Superior temporal gyrus (tissue), 1 donor: ENCODE data around the gene DNAJC8.

Experiments used
- DNase-seq: peaks from one replicate; pipeline ENCODE4 v3.0.0-alpha.2; 2016; ENCODE audit errors: extremely low spot score

Gene DNAJC8, protein sequence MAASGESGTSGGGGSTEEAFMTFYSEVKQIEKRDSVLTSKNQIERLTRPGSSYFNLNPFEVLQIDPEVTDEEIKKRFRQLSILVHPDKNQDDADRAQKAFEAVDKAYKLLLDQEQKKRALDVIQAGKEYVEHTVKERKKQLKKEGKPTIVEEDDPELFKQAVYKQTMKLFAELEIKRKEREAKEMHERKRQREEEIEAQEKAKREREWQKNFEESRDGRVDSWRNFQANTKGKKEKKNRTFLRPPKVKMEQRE

DNA sequence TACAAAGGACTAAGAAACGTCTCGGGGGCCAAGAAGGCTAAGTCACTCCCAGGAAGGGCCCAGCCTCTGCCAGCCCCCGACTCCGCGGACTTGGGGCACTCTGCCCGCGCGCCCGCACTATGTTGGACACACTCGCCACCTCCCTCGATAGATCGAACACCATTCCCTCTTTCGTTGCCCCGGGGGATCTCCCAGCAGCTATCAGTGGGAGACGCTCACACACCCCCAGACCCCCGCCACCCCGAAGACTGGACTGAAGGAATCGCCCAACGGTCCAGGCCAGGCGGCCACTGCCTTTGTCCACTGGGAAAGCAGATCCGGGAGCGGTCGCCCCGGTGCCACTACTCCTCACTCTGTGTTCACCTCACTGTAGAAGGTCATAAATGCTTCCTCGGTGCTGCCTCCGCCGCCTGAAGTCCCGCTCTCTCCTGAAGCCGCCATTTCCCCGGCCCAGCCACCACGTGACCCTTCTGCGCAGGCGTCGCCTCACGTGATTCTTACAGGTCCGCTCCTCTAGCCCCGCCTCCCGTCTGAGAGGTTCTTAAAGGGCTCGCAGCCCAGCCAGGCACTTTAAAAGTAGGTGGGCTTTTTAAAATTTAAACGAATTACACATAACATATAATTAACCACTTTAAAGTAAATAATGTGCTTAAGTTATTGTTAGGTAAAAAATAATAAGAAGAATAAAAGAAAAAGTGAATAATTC is at the start of gene DNAJC8:
Gene DNAJC8 (minus strand): TSS at position 472 of the 706 bp plus-strand sequence. CDS start 31 bp downstream, at position 441.
- peak; percentile 97 for DNase-seq

DNA sequence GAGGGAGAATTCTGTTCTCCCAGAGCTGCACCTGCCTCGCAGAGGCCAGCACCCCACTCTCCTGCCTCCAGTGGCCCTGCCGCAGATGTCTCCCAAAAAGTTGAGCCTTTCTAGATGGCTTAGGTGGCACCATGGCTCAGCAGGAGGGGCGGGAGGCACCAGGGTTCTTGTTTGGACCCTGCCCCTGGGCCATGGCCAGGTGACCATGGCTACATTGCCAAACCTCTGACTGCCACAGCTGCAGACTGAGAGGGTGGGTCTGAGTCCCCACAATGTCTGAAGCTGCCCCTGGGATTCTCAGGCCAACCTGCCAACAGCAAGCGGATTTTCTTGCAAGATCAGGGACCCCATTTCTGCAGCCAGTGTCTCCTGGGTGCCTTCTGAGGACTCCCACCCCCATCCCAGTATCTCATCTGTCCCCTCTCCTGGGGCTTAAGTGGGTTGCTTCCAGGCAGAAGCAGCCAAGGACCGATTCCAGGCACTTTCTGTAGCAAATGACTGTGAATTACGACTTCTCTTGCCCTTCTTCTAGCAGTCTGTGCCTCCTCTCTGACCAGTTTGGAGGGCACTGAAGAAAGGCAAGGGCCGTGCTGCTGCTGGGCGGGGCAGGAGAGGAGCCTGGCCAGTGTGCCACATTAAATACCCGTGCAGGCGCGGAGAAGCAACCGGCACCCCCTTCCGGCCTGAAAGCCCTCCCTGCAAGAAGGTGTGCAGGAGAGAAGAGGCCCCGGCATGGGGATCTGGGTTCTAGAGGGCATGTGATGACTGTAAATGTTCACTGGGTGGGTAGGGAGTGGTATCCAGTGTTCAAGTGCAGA is 49.0 kb upstream of the DNAJC8 start:
- no peak for DNase-seq

DNA sequence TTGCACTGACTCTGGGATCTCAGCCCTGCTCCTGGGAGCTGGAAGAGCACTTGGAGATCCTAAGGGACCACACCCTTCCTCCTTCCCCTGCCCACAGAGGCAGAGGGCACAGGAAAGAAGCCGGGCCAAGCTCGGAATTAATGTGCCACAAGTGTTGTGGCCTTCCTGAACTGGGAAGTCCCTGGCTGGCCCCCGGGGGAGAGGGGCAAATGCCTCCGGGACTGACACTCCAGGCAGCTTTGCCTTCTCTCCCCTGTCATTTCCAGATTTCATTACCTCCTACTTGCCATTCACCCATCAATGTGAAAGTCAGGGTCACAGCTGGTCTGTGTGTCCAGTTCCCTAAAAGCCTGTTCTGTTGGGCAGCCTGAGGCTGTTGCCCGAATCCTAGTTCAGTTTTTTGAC is 48.1 kb upstream of the DNAJC8 start:
- DNase-seq: no peak

DNA sequence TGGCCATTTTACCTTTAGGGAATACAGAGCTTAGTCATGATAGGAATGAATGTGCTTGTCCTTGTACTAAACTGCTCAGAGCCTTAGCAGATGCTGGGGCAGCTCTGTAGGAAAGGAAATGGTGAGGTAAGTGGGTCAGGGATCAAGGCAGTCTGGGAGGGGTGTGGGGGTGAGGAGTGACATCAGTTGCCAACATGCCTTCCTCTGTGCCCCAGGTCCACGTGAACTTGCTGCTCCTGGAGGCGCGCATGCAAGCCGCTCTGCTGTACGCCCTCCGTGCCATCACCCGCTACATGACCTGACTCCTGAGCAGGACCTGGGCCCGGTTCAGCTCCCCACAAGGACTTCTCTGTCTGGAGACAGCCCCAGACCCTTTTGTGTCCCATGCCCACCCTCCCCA is 47.7 kb upstream of the DNAJC8 start:
- no peak for DNase-seq

DNA sequence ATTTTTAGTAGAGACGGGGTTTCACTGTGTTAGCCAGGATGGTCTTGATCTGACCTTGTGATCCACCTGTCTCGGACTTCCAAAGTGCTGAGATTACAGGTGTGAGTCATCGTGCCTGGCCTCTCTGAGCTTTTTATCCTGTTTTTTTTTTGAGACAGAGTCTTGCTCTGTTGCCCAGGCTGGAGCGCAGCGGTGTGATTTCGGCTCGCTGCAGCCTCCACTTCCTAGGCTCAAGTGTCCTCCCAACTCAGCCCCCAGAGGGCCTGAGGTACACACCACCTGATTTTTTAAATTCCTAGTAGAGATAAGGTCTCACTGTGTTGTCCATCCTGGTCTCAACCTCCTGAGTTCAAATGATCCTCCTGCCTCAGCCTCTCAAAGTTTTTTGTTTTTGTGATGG is 46.9 kb upstream of the DNAJC8 start:
- no peak for DNase-seq

DNA sequence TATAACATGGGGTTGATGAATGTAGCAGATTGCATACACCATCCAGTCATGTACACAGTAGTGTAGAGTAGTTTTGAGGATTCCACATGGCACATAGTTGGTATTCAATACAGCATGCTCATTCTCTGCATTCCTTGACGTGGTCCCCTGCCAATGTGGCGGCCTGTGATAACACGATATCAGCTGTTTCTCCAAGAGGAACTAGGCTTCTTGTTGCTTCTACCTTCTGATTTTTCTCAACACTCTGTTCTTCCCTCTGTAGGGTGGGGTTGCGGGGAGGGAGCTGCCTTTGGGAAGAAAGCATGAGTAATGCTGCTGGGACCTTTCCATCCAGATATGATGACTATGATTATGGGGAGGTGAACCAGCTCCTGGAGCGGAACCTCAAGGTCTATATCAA is 45.9 kb upstream of the DNAJC8 start:
- DNase-seq: no peak

DNA sequence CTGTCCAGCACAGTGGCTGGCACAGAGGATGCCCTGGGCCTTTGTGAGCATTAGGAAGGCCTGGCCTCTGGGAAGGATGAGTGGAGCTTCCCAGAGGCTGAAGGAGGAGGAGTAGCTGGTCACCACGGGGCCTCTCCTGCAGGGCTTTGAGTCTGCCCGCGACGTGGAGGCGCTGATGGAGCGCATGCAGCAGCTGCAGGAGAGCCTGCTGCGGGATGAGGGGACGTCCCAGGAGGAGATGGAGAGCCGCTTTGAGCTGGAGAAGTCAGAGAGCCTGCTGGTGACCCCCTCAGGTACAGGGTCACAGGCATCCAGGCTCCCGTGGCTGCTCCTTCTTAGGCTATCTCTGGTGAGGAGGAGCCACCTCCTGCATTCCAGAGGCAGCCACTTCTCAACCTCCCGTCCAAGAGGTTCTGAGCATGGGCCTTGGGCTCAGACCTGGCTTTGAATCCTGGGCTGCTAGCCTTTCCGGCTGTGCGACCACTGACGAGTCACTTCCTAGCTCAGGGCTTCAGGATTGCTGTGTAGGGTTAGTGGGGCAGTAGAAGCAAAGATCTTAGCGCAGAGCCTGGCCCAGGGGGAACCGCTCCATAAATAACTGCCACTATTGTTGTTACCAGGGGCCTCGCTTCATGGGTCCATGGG is 40.5 kb upstream of the DNAJC8 start:
- no peak for DNase-seq

DNA sequence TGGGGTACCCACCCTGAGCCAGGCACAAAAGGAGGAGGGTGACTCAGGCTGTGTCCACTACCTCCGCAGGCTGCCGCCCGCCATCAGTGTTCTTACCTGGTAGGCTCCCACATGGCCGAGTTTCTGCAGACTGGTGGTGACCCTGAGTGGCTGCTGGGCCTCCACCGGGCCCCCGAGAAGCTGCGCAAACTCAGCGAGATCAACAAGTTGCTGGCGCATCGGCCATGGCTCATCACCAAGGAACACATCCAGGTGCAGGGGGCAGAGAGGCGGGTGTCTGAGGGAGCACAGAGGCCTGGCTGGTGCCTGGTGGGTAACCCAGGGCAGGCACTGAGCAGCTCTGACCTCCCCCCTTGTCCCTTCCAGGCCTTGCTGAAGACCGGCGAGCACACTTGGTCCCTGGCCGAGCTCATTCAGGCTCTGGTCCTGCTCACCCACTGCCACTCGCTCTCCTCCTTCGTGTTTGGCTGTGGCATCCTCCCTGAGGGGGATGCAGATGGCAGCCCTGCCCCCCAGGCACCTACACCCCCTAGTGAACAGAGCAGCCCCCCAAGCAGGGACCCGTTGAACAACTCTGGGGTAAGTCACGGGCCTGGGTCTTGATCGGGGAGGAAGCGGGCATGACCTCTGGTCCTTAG is 39.5 kb upstream of the DNAJC8 start:
- DNase-seq: no peak

DNA sequence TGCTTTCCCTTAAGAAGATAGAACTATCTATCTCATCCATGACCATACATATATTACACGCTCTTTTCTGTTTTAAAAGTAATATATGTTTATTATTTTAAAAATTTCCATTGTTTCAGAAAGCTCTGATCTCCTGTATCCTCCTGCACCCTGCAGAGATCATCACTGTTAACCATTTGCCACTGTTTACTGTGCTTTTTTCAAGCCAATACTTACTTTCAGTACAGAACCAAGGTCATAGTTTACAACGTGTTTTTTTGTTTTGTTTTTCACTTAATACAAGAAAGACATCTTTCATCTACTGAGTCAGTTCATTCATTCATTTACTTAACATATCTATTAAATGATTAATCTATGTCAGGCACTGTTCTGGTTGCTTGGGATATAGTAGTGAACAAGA is 36.7 kb upstream of the DNAJC8 start:
- no peak for DNase-seq

DNA sequence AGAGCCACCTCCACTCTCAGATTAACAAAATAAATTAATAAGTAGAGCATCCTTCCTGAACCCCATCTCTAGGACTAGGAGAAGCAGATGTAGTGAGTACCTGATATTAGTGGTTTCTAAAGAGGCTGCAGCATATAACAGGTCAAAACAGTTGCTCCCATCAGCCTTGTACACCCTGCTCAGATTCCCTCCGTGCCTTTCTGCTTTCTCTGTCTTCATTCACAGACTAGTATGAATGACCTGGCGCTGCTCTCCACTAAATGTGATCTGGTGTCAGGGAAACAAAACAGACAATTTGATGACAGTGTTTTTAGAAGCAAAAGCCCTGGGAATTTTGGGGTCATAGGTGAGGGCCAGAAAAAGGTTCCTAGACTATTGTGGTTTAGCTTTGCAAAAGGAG is 34.8 kb upstream of the DNAJC8 start:
- no peak for DNase-seq

DNA sequence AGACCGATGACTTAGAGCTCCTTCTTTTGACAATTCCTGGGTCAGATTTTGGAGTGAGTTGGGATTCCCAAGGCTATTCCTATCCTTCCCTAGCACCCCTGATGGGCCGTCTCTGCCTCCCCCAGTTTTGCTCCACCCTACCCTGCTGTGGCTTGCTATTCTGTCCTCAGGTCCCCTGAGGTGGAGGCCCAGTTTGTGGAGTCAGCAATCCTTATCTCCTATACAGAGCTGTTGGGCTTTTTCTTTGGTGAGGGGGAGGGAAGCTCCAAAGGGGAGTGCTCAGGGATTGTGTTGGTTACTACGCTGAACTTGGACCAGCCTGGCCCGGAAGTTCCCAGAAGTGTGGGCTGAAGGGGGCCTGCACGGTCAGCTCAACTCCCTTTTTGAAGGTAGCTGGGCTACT is 34.1 kb upstream of the DNAJC8 start:
- DNase-seq: no peak

DNA sequence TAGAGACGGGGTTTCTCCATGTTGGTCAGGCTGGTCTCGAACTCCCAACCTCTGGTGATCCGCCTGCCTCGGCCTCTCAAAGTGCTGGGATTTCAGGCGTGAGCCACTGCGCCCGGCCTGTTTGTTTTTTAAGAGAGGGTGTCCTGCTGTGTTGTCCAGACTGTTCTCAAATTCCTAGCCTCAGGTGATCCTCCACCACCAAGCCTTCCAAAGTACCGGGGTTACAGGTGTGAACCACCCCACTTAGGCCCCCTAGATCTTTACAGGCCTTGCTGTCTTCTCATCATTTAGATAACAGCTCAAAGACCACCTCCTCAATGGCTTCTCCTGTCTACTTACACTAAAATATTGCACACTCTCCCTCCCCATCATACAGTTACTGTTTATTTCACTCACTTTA is 32.7 kb upstream of the DNAJC8 start:
- DNase-seq: no peak

DNA sequence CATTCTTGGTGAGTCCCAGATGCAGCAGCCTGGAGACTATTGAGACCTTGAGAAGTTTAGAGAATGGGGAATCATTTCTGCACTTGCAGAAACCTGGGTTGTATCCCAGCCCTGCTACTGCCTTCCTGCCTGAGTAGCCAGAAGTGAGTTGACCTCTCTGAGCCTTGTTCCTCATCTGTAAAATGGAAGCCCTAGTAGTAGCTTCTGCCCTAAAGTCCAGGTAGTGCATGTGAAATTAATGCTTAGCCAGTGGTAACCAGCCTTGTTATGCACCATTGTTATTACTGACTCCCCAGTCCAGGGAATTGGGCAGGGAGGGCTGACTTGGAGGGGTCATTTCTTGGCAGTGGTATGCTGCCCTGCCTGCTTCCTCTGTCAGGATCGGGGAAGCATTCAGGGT is 32.1 kb upstream of the DNAJC8 start:
- no peak for DNase-seq

DNA sequence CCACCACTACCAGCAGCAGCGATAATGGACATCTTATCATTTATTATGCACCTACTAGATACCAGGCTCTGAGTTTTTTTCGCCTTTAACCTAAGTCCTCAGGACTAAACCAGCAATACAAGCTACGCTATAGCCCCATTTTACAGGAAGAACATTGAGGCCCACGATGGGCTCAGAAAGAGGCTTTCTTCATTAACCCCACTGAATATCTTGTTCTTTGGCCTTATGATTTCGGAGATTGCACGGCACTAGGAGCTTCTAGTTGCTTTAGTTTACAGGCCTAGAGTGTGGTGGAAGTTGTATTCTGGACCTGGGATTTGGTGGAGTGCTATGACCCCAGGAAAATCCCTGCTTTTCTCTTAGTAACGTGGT is 28.0 kb upstream of the DNAJC8 start:
- DNase-seq: no peak

DNA sequence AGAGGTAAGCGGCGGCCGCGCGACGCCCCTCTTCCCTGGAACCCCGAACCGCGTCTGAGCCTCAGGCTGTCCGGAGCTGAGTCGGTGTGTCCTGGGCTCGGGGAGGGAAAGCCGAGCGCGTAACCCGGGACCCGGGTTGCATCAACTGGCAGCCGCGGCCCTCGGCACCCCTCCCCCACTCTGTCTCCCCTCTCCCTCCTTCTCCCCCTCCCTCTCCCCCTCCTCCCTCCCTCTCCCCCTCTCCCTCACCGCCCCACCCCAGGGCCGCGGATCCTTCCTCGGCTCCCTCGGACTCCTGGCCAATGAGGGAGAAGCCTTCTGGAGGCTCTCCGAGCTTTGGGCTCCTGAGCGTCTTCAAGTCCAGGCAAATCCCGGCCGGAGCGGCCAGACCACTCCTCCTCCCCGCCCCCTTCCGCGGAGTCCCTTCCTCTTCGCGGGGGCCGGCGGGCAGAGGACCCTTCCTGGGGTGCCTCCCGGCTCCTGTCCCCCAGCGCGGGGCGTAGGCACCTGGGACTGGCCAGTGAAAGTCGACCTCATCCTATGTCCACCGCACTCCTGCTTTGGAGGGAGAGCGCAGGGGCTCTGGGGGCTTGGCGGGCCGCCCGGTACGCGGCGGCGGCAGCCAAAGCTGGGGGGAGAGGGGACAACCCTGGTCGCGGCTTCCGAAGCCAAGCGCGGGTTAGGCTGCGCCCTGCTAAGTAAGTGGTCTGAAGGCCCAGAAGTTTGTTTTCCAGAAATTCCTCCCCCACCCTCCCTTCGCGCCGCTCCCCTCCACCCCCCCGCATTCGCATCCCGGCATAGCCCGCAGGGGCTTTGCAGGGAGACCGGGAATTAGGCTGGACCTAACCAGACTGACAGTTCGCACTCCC is 27.3 kb upstream of the DNAJC8 start:
- no peak for DNase-seq

DNA sequence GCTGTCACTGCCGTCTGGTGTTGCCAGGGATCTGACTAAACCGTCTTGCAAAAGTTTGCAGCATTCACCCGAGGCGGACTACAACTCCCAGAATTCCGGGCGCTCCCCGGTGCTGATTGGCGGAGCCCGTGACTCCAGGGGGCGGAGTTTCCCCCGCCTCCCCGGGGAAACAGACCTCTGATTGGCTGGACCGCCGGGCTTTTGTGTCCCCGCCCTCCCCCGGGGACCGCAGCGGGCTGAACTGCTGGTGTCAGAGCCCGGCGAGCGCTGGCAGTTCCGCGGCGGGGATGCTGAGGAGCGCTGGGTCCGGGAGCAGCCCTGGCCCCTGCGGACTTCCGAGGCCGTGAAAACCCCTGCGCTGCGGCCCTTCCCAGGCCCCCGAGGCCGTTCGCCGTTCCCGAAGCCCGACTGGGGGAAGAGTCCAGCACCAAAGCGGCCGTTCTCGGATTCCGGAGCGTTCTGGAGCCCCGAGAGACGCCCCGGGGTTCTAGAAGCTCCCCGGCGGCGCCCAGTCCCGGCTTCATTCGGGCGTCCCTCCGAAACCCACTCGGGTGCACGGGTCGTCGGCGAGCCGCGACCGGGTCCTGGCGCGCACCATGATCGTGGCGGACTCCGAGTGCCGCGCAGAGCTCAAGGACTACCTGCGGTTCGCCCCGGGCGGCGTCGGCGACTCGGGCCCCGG is 26.6 kb upstream of the DNAJC8 start, which contains the start of gene SESN2:
Gene SESN2 (plus strand): TSS at position 267 of the 682 bp plus-strand sequence. CDS start 330 bp downstream, at position 597.
- peak; percentile 99 for DNase-seq

DNA sequence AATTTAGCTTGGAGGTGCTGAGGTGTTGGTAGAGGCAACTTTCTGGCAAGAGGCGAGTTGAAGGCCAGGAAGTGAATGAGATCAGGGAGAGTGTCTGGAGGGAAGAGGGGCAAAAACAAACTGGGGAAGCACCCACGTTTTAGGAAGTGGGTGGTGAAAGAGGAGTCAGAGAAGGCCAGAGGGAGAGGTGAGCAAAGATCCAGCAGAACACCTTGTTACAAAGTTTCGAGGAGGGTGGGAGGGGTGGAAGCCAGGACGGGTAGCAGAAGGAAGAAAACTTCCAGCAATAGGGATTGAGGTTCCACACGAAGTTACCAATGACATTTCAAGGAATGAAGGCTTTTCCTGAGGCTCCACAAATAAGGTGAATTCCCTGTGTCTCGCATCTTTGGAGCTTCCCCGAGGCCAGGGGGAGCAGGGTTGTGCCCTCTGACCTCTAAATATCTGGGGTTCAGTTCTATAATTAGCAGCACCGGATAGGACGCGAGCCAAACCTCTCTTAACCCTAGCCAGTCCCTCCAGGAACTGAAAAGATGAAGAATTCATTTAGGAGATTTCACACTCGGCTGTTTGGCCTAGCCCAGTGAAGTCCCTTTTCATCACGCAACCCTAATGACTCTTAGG is 25.9 kb upstream of the DNAJC8 start:
- DNase-seq: no peak

DNA sequence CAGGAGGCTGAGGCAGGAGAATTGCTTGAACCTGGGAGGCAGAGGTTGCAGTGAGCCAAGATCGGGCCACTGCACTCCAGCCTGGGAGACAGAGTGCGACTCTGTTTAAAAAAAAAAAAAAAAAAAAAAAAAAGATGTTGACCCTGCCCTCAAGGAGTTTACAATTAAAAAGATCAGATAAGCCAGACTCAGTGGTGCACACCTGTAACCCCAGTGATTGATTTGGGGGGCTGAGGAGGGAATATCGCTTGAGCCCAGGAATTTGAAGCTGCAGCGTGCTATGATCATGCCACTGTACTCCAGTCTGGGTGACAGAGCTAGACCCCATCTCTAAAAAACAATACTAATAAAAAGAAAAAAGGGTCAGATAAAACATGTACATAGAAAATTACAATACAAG is 24.9 kb upstream of the DNAJC8 start:
- no peak for DNase-seq

DNA sequence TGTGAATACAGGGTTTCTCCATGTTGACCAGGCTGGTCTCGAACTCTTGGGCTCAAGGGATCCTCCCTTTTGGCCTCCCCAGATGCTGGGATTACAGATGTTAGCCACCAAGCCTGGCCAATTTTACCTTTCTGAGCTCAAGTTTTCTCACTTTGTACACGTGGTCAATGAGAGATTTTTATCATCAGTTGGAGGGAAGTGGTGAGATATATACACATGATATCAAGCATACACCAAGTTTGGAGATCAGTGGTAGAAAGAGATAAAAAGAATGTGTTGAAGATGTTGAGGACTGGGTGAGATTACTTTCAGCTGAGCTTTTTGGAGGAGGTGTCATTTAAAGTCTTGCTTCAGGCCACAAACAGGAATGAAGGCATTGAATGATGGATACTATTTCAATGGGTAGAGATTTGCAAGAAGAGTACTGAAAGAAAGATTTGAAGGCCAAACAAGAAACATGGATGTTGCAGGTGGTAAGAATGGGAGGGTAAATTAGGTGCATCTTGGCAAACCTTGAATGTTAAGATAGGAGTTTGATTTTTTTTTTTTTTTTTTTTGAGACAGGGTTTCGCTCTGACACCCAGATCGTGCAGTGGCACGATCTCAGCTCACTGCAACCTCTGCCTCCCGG is 23.5 kb upstream of the DNAJC8 start:
- no peak for DNase-seq
